HepG2 (cell line): ENCODE measurements around the gene NIPAL4. TPM values are rescaled to one million over a fixed set of nuclear protein-coding genes. Genes with fewer than 3 reads are reported as not detected.

Experiments used
- ATAC-seq: fragments of 200-7000 bp; cut with Tn5 transposase; 3 replicates; pipeline ENCODE4 v1.9.1; 2020; ENCODE audit warnings: mild to moderate bottlenecking, moderate library complexity
- BruUV-seq: library from RNA; stranded (reverse); fragments of 400-500 nt; replicated peaks from 2 replicates; lab custom pipeline; 2021; lab: Mats Ljungman, UMichigan
- CTCF ChIA-PET: fragments of 300-600 bp; formaldehyde crosslinking; extraction: SDS; loops from one replicate; lab custom pipeline; 2021; ENCODE audit warnings: low total read pairs, inconsistent platforms, low intra/inter-chr PET ratio; lab: Yijun Ruan, JAX
- POLR2A ChIA-PET: fragments of 350-600 bp; sonication (Branson Sonifier 250); formaldehyde crosslinking; loops from one replicate; lab custom pipeline; 2020; ENCODE audit warnings: antibody characterized with exemption, inconsistent platforms; lab: Yijun Ruan, JAX
- DNase-seq: peaks from one replicate; pipeline ENCODE4 v3.0.0-alpha.2; 2015; ENCODE audit warnings: low spot score
- FAIRE-seq: peaks from 3 replicates; lab custom pipeline; 2011; peaks lifted over from hg19 to GRCh38; lab: Jason Lieb, UNC
- H2AFZ ChIP-seq: one replicate; pipeline ENCODE4 v1.6.1; 2011; ENCODE audit warnings: low read length, inconsistent platforms
- H3K27ac ChIP-seq: fragments of 300-600 bp; 3 replicates; pipeline ENCODE4 v1.8.0; 2011; ENCODE audit warnings: mixed run types, mild to moderate bottlenecking, mixed read lengths, low read length, inconsistent platforms; ENCODE audit not compliant: insufficient read depth; ENCODE audit errors: extremely low read length
- H3K27me3 ChIP-seq, 2 experiments: fragments of 200-600 bp in 1 of 2; 2 replicates in 1 of 2; 3 replicates in 1 of 2; pipeline versions ENCODE4 v1.6.0 to v1.8.0; 2011; ENCODE audit warnings: low read length in 2 of 2, mild to moderate bottlenecking in 2 of 2, moderate library complexity in 2 of 2, inconsistent platforms in 1 of 2; ENCODE audit not compliant: insufficient read depth in 2 of 2, control insufficient read depth in 1 of 2
- H3K36me3 ChIP-seq, 2 experiments: fragments of 200-600 bp in 1 of 2; replicated peaks in 1 of 2; 2 replicates in 1 of 2; 3 replicates in 1 of 2; pipeline versions ENCODE4 v1.5.1 to v1.8.0; 2011; ENCODE audit warnings: low read length in 2 of 2, inconsistent platforms in 1 of 2; ENCODE audit not compliant: insufficient read depth in 2 of 2, control insufficient read depth in 1 of 2
- H3K4me1 ChIP-seq: 2 replicates; pipeline ENCODE4 v1.5.1; 2012; ENCODE audit warnings: low read length, inconsistent platforms; ENCODE audit not compliant: insufficient read depth
- H3K4me2 ChIP-seq: 2 replicates; pipeline ENCODE4 v1.6.0; 2011; ENCODE audit warnings: low read depth, low read length, inconsistent platforms
- H3K4me3 ChIP-seq, 3 experiments: fragments of 200-600 bp in 1 of 3; sonication (generic), shearing (Covaris generic) in 1 of 3; replicated peaks in 1 of 3; 2 replicates each; pipeline ENCODE4 v1.5.1; 2011 to 2016; ENCODE audit warnings: low read length in 3 of 3, inconsistent platforms in 2 of 3, low read depth in 2 of 3, mild to moderate bottlenecking in 2 of 3, control low read depth in 1 of 3, mixed read lengths in 1 of 3; ENCODE audit not compliant: insufficient read depth in 1 of 3
- H3K79me2 ChIP-seq: one replicate; pipeline ENCODE4 v1.6.1; 2011; ENCODE audit warnings: low read length, inconsistent platforms; ENCODE audit not compliant: insufficient read depth
- H3K9ac ChIP-seq: 2 replicates; pipeline ENCODE4 v1.6.0; 2011; ENCODE audit warnings: mild to moderate bottlenecking, low read depth, low read length, inconsistent platforms; ENCODE audit not compliant: insufficient read depth
- H3K9me3 ChIP-seq: 2 replicates; pipeline ENCODE4 v1.5.1; 2012; ENCODE audit warnings: mild to moderate bottlenecking, low read length
- H4K20me1 ChIP-seq: 2 replicates; pipeline ENCODE4 v1.6.0; 2011; ENCODE audit warnings: inconsistent platforms, mild to moderate bottlenecking, low read length, moderate library complexity; ENCODE audit not compliant: insufficient read depth
- IKZF1 ChIP-seq: fragments of 450-650 bp; IDR thresholded peaks from 2 replicates; pipeline ENCODE4 v1.7.1; 2016
- NPAS2 ChIP-seq: sonication (generic); formaldehyde crosslinking; IDR thresholded peaks from 2 replicates; pipeline ENCODE4 v1.8.0; 2022; ENCODE audit warnings: mild to moderate bottlenecking, missing genetic modification reagents, borderline replicate concordance
- ZNF563 ChIP-seq: sonication (generic); formaldehyde crosslinking; IDR thresholded peaks from 2 replicates; pipeline ENCODE4 v1.8.0; 2022; ENCODE audit warnings: mild to moderate bottlenecking, moderate library complexity, missing genetic modification reagents
- ZNF709 ChIP-seq: sonication (generic); formaldehyde crosslinking; IDR thresholded peaks from 2 replicates; pipeline ENCODE4 v1.5.0; 2020; ENCODE audit warnings: mild to moderate bottlenecking, missing genetic modification reagents
- ZNF780A ChIP-seq: sonication (generic); formaldehyde crosslinking; IDR thresholded peaks from 2 replicates; pipeline ENCODE4 v1.8.0; 2022; ENCODE audit warnings: mild to moderate bottlenecking, missing genetic modification reagents, moderate library complexity
- in situ Hi-C: cut with HindIII; loops from 2 replicates; pipeline ENCODE4 v1.10.0; 2017; ENCODE audit warnings: low pct_unique_long_range_greater_than_20kb; ENCODE audit not compliant: extremely low pct_ligation_motif_present
- intact Hi-C: fragments of 100-400 bp; cut with micrococcal nuclease; formaldehyde crosslinking; loops from one replicate; pipeline ENCODE4 v1.10.0; 2022; ENCODE audit not compliant: unreplicated experiment
- polyA plus RNA-seq, 8 experiments: library from polyadenylated mRNA; depleted of rRNA in 3 of 8; stranded (reverse) in 7 of 8; unstranded in 1 of 8; fragments of >200 nt; fragmentation: Illumina TruSeq in 4 of 8; extraction: Trizol in 4 of 8; gene quantifications; 2 replicates each; pipeline versions ENCODE4 v1.2.1 to v1.2.3, GENCODE V29; 2011 to 2016; ENCODE audit warnings: low read depth in 4 of 8, missing spikeins in 1 of 8, mixed read lengths in 1 of 8; ENCODE audit not compliant: insufficient read depth in 1 of 8
- total RNA-seq, 5 experiments: library from RNA; depleted of rRNA; stranded (reverse); fragments of >200 nt; fragmentation: Illumina TruSeq; extraction: Trizol; gene quantifications; 2 replicates each; pipeline ENCODE4 v1.2.3, GENCODE V29; 2016; ENCODE audit warnings: low read depth in 1 of 5
- TF ChIP-seq, protein P1 (sequence below), 2 experiments: fragments of 450-650 bp in 1 of 2; sonication (generic) in 1 of 2; formaldehyde crosslinking in 1 of 2; IDR thresholded peaks; 2 replicates each; pipeline versions ENCODE4 v1.6.1 to v1.8.0; 2016 to 2022; ENCODE audit warnings: antibody characterized with exemption in 1 of 2, mild to moderate bottlenecking in 1 of 2, missing genetic modification reagents in 1 of 2
- TF ChIP-seq, protein P2 (sequence below): sonication (generic); formaldehyde crosslinking; IDR thresholded peaks from 2 replicates; pipeline ENCODE4 v1.4.0; 2020; ENCODE audit warnings: missing genetic modification reagents, mild to moderate bottlenecking, borderline replicate concordance

The NIPAL4 gene
- total and polyA plus RNA-seq, 2 of the 13 experiments (the other 11 are each of a cell fraction or from before 2014, with no cell fraction given): not detected

DNA sequence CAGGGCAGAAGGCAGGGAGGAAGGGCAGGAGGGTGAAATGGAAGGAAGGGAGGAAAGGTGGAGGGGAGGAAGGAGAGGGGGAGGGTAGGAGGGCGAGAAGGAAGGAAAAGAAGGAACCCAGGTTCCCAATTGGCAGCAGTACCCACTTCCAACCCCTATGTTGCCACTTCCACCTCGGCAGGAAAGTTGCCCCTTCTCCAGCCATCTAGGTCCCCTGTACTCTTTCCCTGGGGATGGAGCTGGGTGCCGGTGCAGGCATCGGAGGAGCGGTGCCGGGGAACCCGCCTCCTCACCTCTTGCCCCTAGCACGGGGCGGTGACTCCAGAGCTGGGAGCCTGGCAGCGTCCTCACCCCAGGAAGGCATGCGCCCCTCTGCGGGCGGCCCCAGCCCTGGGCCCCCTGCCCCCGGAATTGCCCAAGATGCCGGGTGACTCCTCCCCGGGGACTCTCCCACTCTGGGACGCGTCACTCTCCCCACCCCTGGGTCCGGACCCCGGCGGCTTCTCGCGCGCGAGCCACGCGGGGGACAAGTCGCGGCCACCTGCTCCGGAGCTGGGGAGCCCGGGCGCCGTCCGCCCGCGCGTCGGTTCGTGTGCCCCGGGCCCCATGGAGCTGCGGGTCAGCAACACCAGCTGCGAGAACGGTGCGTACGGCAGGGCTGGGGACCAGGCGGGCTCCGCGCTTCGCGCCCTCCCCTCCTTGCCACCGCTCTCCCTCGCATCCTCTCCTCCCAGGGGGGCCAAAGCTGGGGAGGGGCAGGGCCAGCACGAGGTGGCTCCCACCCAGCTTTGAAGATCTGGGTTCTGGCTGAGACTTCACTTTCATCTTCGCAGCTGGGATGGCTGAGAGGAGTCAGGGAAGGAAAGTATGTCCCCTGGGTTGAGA lies at the start of gene NIPAL4 (continued):
- TF ChIP-seq, protein P1, sequence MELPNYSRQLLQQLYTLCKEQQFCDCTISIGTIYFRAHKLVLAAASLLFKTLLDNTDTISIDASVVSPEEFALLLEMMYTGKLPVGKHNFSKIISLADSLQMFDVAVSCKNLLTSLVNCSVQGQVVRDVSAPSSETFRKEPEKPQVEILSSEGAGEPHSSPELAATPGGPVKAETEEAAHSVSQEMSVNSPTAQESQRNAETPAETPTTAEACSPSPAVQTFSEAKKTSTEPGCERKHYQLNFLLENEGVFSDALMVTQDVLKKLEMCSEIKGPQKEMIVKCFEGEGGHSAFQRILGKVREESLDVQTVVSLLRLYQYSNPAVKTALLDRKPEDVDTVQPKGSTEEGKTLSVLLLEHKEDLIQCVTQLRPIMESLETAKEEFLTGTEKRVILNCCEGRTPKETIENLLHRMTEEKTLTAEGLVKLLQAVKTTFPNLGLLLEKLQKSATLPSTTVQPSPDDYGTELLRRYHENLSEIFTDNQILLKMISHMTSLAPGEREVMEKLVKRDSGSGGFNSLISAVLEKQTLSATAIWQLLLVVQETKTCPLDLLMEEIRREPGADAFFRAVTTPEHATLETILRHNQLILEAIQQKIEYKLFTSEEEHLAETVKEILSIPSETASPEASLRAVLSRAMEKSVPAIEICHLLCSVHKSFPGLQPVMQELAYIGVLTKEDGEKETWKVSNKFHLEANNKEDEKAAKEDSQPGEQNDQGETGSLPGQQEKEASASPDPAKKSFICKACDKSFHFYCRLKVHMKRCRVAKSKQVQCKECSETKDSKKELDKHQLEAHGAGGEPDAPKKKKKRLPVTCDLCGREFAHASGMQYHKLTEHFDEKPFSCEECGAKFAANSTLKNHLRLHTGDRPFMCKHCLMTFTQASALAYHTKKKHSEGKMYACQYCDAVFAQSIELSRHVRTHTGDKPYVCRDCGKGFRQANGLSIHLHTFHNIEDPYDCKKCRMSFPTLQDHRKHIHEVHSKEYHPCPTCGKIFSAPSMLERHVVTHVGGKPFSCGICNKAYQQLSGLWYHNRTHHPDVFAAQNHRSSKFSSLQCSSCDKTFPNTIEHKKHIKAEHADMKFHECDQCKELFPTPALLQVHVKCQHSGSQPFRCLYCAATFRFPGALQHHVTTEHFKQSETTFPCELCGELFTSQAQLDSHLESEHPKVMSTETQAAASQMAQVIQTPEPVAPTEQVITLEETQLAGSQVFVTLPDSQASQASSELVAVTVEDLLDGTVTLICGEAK (IDR thresholded peaks at IDR 0.05): no peak
- TF ChIP-seq, protein P1 (CRISPR knock-in tag; IDR thresholded peaks at IDR 0.05): no peak
- TF ChIP-seq, all 625 proteins: peak for 2

DNA sequence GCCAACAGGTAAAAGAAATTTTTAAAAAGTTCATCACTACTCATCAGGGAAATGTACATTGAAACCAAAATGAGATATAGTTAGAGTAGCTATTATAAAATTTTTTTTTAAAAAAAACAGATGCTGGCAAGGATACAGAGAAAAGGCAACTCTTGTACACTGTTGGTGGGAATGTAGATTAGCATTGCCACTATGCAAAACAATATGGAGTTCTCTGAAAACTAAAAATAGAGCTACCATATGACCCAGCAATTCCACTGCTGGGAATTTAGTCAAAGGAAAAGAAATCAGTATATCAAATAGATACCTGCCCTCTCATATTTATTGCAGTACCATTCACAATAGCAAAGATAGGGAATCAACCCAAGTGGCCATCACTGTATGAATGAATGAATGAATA lies 44.2 kb upstream of the NIPAL4 start:
- CTCF ChIA-PET: no interaction called here

More for the DNA sequence above, 44.2 kb upstream of the NIPAL4 start:
- no peak overlapping the region for H3K9ac ChIP-seq
- DNase-seq (no peak), ATAC-seq (no peak), FAIRE-seq (no peak)
- POLR2A ChIA-PET: no interaction called here
- TF ChIP-seq ZNF780A (CRISPR knock-in tag) (no peak), NPAS2 (CRISPR knock-in tag) (no peak), IKZF1 (no peak), ZNF563 (no peak), ZNF709 (no peak)
- TF ChIP-seq, protein P2, sequence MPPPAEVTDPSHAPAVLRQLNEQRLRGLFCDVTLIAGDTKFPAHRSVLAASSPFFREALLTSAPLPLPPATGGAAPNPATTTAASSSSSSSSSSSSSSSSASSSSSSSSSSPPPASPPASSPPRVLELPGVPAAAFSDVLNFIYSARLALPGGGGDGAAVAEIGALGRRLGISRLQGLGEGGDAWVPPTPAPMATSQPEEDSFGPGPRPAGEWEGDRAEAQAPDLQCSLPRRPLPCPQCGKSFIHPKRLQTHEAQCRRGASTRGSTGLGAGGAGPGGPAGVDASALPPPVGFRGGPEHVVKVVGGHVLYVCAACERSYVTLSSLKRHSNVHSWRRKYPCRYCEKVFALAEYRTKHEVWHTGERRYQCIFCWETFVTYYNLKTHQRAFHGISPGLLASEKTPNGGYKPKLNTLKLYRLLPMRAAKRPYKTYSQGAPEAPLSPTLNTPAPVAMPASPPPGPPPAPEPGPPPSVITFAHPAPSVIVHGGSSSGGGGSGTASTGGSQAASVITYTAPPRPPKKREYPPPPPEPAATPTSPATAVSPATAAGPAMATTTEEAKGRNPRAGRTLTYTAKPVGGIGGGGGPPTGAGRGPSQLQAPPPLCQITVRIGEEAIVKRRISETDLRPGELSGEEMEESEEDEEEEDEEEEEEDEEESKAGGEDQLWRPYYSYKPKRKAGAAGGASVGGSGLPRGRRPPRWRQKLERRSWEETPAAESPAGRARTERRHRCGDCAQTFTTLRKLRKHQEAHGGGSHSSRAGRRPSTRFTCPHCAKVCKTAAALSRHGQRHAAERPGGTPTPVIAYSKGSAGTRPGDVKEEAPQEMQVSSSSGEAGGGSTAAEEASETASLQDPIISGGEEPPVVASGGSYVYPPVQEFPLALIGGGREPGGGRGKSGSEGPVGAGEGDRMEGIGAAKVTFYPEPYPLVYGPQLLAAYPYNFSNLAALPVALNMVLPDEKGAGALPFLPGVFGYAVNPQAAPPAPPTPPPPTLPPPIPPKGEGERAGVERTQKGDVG (CRISPR knock-in tag): no peak
- no peaks in the 10 kb centered on the region for H4K20me1 ChIP-seq
- H3K36me3 ChIP-seq: no peaks in the 10 kb centered on the region
- no peaks in the 10 kb centered on the region for H3K79me2 ChIP-seq
- H3K4me2 ChIP-seq: no peak overlapping the region
- no peaks in the 10 kb centered on the region for H3K9me3 ChIP-seq
- no peaks in the 10 kb centered on the region for H3K27me3 ChIP-seq
- no peak overlapping the region for H2AFZ ChIP-seq
- intact Hi-C loops (no loop called here), in situ Hi-C loops (no loop called here)
- no TSS peak for BruUV-seq
- no peak overlapping the region for H3K4me3 ChIP-seq
- no peak overlapping the region for H3K27ac ChIP-seq
- H3K4me1 ChIP-seq: no peaks in the 10 kb centered on the region
